Neural cell (in vitro differentiated cells): ENCODE measurements around the gene BIVM.

Source experiments
- CTCF ChIP-seq: fragments of 450-650 bp; IDR thresholded peaks from 2 replicates; pipeline ENCODE4 v1.5.1; 2014; ENCODE audit warnings: antibody characterized with exemption, mild to moderate bottlenecking, moderate library complexity; ENCODE audit not compliant: poor library complexity, severe bottlenecking
- EP300 ChIP-seq: fragments of 450-650 bp; conservative IDR thresholded peaks from 2 replicates; pipeline ENCODE4 v1.6.1; 2014; ENCODE audit warnings: antibody characterized with exemption, mild to moderate bottlenecking, moderate library complexity; ENCODE audit not compliant: poor library complexity, severe bottlenecking
- MXI1 ChIP-seq: fragments of 450-650 bp; conservative IDR thresholded peaks from 2 replicates; pipeline ENCODE4 v1.6.1; 2014; ENCODE audit warnings: antibody characterized with exemption, mild to moderate bottlenecking; ENCODE audit not compliant: poor library complexity, severe bottlenecking
- POLR2AphosphoS5 ChIP-seq: IDR thresholded peaks from 2 replicates; pipeline ENCODE4 v1.6.1; 2012

GRCh38 chr13:102814793-102815192 lies 15.9 kb downstream of the BIVM start:
- TF ChIP-seq POLR2AphosphoS5 = no peak
- TF ChIP-seq CTCF = no peak
- no peak for TF ChIP-seq EP300
- TF ChIP-seq MXI1 = no peak
